ENCODE measurements around the gene POTEG. TPM values are rescaled to one million over a fixed set of nuclear protein-coding genes. Genes with fewer than 3 reads are reported as not detected.
"Not testable (repeated sequence)": the region's sequence is repeated elsewhere in the genome, so short reads cannot be mapped to it uniquely, and the experiment has no call there.

The POTEG gene
- total and polyA plus RNA-seq, 9 donors: 0.05 to 0.09 (median 0.08) TPM; not detected in 6

DNA sequence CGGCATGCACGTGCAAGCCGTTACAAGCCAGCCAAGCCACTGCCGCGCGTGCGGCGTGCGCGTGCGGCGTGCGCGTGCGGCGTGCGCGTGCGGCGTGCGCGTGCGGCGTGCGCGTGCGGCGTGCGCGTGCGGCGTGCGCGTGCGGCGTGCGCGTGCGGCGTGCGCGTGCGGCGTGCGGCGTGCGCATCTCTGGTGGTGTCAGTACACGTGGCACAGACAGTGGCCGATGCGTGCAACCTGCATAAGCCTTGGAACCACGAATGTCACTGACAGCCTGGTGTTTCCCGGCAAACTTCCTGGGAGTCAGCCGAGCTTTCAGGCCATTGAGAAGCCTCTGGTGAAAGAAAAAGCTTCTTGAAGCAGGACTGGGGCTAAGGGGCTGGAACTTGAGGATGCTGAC is 750 bp upstream of the POTEG start:
- H3K27me3 ChIP-seq (ENCODE audit: control insufficient read depth, insufficient read depth, low read length); H3K36me3 ChIP-seq (ENCODE audit: control insufficient read depth, insufficient read depth, low read length); H3K27ac ChIP-seq (ENCODE audit: low read length); H3K9me3 ChIP-seq (replicated peaks; ENCODE audit: control insufficient read depth, low read depth, low read length); DNase-seq; H3K4me1 ChIP-seq (ENCODE audit: control insufficient read depth, insufficient read depth, low read length); H3K4me3 ChIP-seq (ENCODE audit: low read length): not testable (repeated sequence)
- no CpG with 5 or more reads among the region's 53 CpGs for WGBS (ENCODE audit: insufficient coverage)

GRCh38 chr14:19433765-19434164 is 376 bp downstream of the POTEG start:
- H3K4me1 ChIP-seq (ENCODE audit: control insufficient read depth, insufficient read depth, low read length); H3K27me3 ChIP-seq (ENCODE audit: control insufficient read depth, insufficient read depth, low read length); DNase-seq; H3K4me3 ChIP-seq (ENCODE audit: low read length); H3K27ac ChIP-seq (ENCODE audit: low read length); H3K36me3 ChIP-seq (ENCODE audit: control insufficient read depth, insufficient read depth, low read length); H3K9me3 ChIP-seq (replicated peaks; ENCODE audit: control insufficient read depth, low read depth, low read length): not testable (repeated sequence)
- no CpG with 5 or more reads among the region's 16 CpGs for WGBS (ENCODE audit: insufficient coverage)

GRCh38 chr14:19408519-19408918 is 25.6 kb downstream of the POTEG start:
- H3K9me3 ChIP-seq (replicated peaks; ENCODE audit: control insufficient read depth, low read depth, low read length); DNase-seq; H3K27me3 ChIP-seq (ENCODE audit: control insufficient read depth, insufficient read depth, low read length); H3K36me3 ChIP-seq (ENCODE audit: control insufficient read depth, insufficient read depth, low read length); H3K4me3 ChIP-seq (ENCODE audit: low read length); H3K4me1 ChIP-seq (ENCODE audit: control insufficient read depth, insufficient read depth, low read length); H3K27ac ChIP-seq (ENCODE audit: low read length): not testable (repeated sequence)
- no CpG with 5 or more reads among the region's 13 CpGs for WGBS (ENCODE audit: insufficient coverage)

- H3K4me1 ChIP-seq (ENCODE audit: control insufficient read depth, insufficient read depth, low read length); H3K27ac ChIP-seq (ENCODE audit: low read length); H3K9me3 ChIP-seq (replicated peaks; ENCODE audit: control insufficient read depth, low read depth, low read length); H3K36me3 ChIP-seq (ENCODE audit: control insufficient read depth, insufficient read depth, low read length); DNase-seq; H3K27me3 ChIP-seq (ENCODE audit: control insufficient read depth, insufficient read depth, low read length); H3K4me3 ChIP-seq (ENCODE audit: low read length): not testable (repeated sequence)
- 80% methylated on average over 2 of the region's 18 CpGs for WGBS (ENCODE audit: insufficient coverage)
Measured at GRCh38 chr14:19402097-19402496, 32.0 kb downstream of the POTEG start.

GRCh38 chr14:19394727-19395126 is 39.4 kb downstream of the POTEG start:
- H3K4me3 ChIP-seq (ENCODE audit: low read length); H3K36me3 ChIP-seq (ENCODE audit: control insufficient read depth, insufficient read depth, low read length); DNase-seq; H3K4me1 ChIP-seq (ENCODE audit: control insufficient read depth, insufficient read depth, low read length); H3K9me3 ChIP-seq (replicated peaks; ENCODE audit: control insufficient read depth, low read depth, low read length); H3K27me3 ChIP-seq (ENCODE audit: control insufficient read depth, insufficient read depth, low read length); H3K27ac ChIP-seq (ENCODE audit: low read length): not testable (repeated sequence)
- no CpG with 5 or more reads among the region's 12 CpGs for WGBS (ENCODE audit: insufficient coverage)

- not testable (repeated sequence) for H3K4me3 ChIP-seq (ENCODE audit: low read length); DNase-seq; H3K4me1 ChIP-seq (ENCODE audit: control insufficient read depth, insufficient read depth, low read length); H3K36me3 ChIP-seq (ENCODE audit: control insufficient read depth, insufficient read depth, low read length); H3K9me3 ChIP-seq (replicated peaks; ENCODE audit: control insufficient read depth, low read depth, low read length); H3K27me3 ChIP-seq (ENCODE audit: control insufficient read depth, insufficient read depth, low read length); H3K27ac ChIP-seq (ENCODE audit: low read length)
- WGBS (ENCODE audit: insufficient coverage): no CpG with 5 or more reads among the region's 10 CpGs
Measured at GRCh38 chr14:19390230-19390629, 43.9 kb downstream of the POTEG start.

DNA sequence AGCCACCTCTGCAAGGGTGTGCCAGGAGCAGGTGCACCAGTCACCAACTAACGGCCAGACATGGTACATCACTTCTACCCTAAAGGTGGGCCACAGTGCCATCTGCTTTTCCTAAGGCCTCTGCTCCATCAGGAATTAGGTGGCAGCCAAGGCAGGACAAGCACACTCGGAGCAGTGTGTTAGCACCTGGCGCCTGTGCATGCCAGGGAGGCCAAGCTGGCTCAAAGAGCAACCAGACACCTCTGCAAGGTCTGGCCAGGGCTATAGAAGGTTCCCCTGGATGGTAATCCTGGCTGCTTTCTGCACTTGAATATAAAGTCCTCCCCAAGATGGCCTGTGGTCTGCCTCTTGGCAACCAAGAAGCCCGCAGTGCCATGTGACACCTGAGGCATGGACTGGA is 45.4 kb downstream of the POTEG start:
- H3K27ac ChIP-seq (ENCODE audit: low read length); H3K9me3 ChIP-seq (replicated peaks; ENCODE audit: control insufficient read depth, low read depth, low read length); H3K4me1 ChIP-seq (ENCODE audit: control insufficient read depth, insufficient read depth, low read length); H3K36me3 ChIP-seq (ENCODE audit: control insufficient read depth, insufficient read depth, low read length); DNase-seq; H3K4me3 ChIP-seq (ENCODE audit: low read length); H3K27me3 ChIP-seq (ENCODE audit: control insufficient read depth, insufficient read depth, low read length): not testable (repeated sequence)
- WGBS (ENCODE audit: insufficient coverage): no CpG with 5 or more reads among the region's 4 CpGs

DNA sequence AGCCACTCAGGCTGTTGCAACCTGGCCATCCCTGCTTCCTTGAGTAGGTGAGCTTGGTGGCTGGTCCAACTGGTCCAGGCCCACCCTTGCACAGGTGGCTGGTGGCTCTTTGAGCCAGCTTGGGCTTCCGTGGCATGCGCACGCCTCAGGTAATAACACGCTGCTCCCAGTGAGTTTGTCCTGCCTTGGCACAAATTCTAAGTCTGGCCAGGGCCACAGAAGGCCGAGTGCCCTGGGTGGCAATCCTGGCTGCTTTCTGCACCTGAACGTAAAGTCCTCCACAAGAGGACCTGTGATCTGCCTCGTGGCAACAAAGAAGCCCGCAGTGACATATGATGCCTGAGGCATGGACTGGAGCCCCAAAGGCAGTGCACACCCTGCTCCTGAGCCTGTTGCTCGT is 47.1 kb downstream of the POTEG start:
- not testable (repeated sequence) for H3K4me1 ChIP-seq (ENCODE audit: control insufficient read depth, insufficient read depth, low read length); H3K36me3 ChIP-seq (ENCODE audit: control insufficient read depth, insufficient read depth, low read length); H3K27ac ChIP-seq (ENCODE audit: low read length); H3K9me3 ChIP-seq (replicated peaks; ENCODE audit: control insufficient read depth, low read depth, low read length); H3K27me3 ChIP-seq (ENCODE audit: control insufficient read depth, insufficient read depth, low read length); DNase-seq; H3K4me3 ChIP-seq (ENCODE audit: low read length)
- WGBS (ENCODE audit: insufficient coverage): no CpG with 5 or more reads among the region's 9 CpGs

- not testable (repeated sequence) for H3K27ac ChIP-seq (ENCODE audit: low read length); DNase-seq; H3K4me3 ChIP-seq (ENCODE audit: low read length); H3K36me3 ChIP-seq (ENCODE audit: control insufficient read depth, insufficient read depth, low read length); H3K9me3 ChIP-seq (replicated peaks; ENCODE audit: control insufficient read depth, low read depth, low read length); H3K27me3 ChIP-seq (ENCODE audit: control insufficient read depth, insufficient read depth, low read length); H3K4me1 ChIP-seq (ENCODE audit: control insufficient read depth, insufficient read depth, low read length)
- WGBS (ENCODE audit: insufficient coverage): no CpG with 5 or more reads among the region's 7 CpGs
Measured at GRCh38 chr14:19386309-19386708, 47.8 kb downstream of the POTEG start.

GRCh38 chr14:19384088-19384781 is 49.9 kb downstream of the POTEG start:
- H3K36me3 ChIP-seq (ENCODE audit: control insufficient read depth, insufficient read depth, low read length); DNase-seq; H3K9me3 ChIP-seq (replicated peaks; ENCODE audit: control insufficient read depth, low read depth, low read length); H3K4me1 ChIP-seq (ENCODE audit: control insufficient read depth, insufficient read depth, low read length); H3K4me3 ChIP-seq (ENCODE audit: low read length); H3K27me3 ChIP-seq (ENCODE audit: control insufficient read depth, insufficient read depth, low read length); H3K27ac ChIP-seq (ENCODE audit: low read length): not testable (repeated sequence)
- no CpG with 5 or more reads among the region's 6 CpGs for whole genome bisulfite sequencing (ENCODE audit: insufficient coverage)

- DNase-seq; H3K27ac ChIP-seq (ENCODE audit: low read length); H3K9me3 ChIP-seq (replicated peaks; ENCODE audit: control insufficient read depth, low read depth, low read length); H3K4me1 ChIP-seq (ENCODE audit: control insufficient read depth, insufficient read depth, low read length); H3K27me3 ChIP-seq (ENCODE audit: control insufficient read depth, insufficient read depth, low read length); H3K36me3 ChIP-seq (ENCODE audit: control insufficient read depth, insufficient read depth, low read length); H3K4me3 ChIP-seq (ENCODE audit: low read length): not testable (repeated sequence)
- no CpG with 5 or more reads among the region's 6 CpGs for WGBS (ENCODE audit: insufficient coverage)
Measured at GRCh38 chr14:19383008-19383584, 51.0 kb downstream of the POTEG start.
